Neuronal stem cell (in vitro differentiated cells): ENCODE results near the gene RAPH1.

Experiments used
- DNase-seq: peaks from one replicate; pipeline ENCODE4 v3.0.0-alpha.2; 2013; ENCODE audit warnings: low spot score
- H2AFZ ChIP-seq: one replicate; pipeline ENCODE4 v1.6.1; 2013; ENCODE audit warnings: mild to moderate bottlenecking, low read length, inconsistent platforms
- H2AK5ac ChIP-seq: 2 replicates; pipeline ENCODE4 v1.6.1; 2013; ENCODE audit warnings: low read depth, mild to moderate bottlenecking, inconsistent platforms, low read length, moderate library complexity, mixed read lengths
- H2BK120ac ChIP-seq: 2 replicates; pipeline ENCODE4 v1.6.1; 2013; ENCODE audit warnings: low read depth, mild to moderate bottlenecking, inconsistent platforms, low read length, moderate library complexity, mixed read lengths
- H2BK12ac ChIP-seq: one replicate; pipeline ENCODE4 v1.6.1; 2013; ENCODE audit warnings: low read length, inconsistent platforms
- H2BK15ac ChIP-seq: 2 replicates; pipeline ENCODE4 v1.6.1; 2013; ENCODE audit warnings: mild to moderate bottlenecking, low read length, inconsistent platforms, mixed read lengths
- H2BK5ac ChIP-seq: one replicate; pipeline ENCODE4 v1.6.1; 2013; ENCODE audit warnings: inconsistent platforms, mild to moderate bottlenecking, low read length, moderate library complexity
- H3K14ac ChIP-seq: one replicate; pipeline ENCODE4 v1.6.1; 2013; ENCODE audit warnings: low read length, inconsistent platforms
- H3K18ac ChIP-seq: 2 replicates; pipeline ENCODE4 v1.6.1; 2013; ENCODE audit warnings: low read length, inconsistent platforms
- H3K23ac ChIP-seq: 2 replicates; pipeline ENCODE4 v1.6.1; 2013; ENCODE audit warnings: low read depth, mild to moderate bottlenecking, mixed read lengths, low read length, inconsistent platforms; ENCODE audit not compliant: poor library complexity
- H3K27ac ChIP-seq: replicated peaks from 3 replicates; pipeline ENCODE4 v1.5.1; 2013; ENCODE audit warnings: low read length, inconsistent platforms
- H3K27me3 ChIP-seq, 3 experiments: 2 replicates each; pipeline ENCODE4 v1.6.1; 2013; ENCODE audit warnings: low read length in 3 of 3, mild to moderate bottlenecking in 2 of 3, inconsistent platforms in 1 of 3, low read depth in 1 of 3, mixed read lengths in 1 of 3, moderate library complexity in 1 of 3; ENCODE audit not compliant: control insufficient read depth in 3 of 3, insufficient read depth in 3 of 3
- H3K36me3 ChIP-seq, 2 donors: replicated peaks in 1 of 2; 2 replicates each; pipeline ENCODE4 v1.6.1; 2013; ENCODE audit warnings: low read length in 2 of 2; ENCODE audit not compliant: control insufficient read depth in 2 of 2, insufficient read depth in 2 of 2
- H3K4ac ChIP-seq: 2 replicates; pipeline ENCODE4 v1.6.1; 2013; ENCODE audit warnings: inconsistent platforms, mild to moderate bottlenecking, low read length, moderate library complexity
- H3K4me1 ChIP-seq, 2 donors: 1 replicate in 1 of 2; 2 replicates in 1 of 2; pipeline ENCODE4 v1.6.1; 2013; ENCODE audit warnings: low read length in 2 of 2, low read depth in 1 of 2; ENCODE audit not compliant: control insufficient read depth in 2 of 2, insufficient read depth in 1 of 2
- H3K4me2 ChIP-seq: one replicate; pipeline ENCODE4 v1.6.1; 2013; ENCODE audit warnings: mild to moderate bottlenecking, low read length, inconsistent platforms; ENCODE audit not compliant: insufficient read depth, poor library complexity, severe bottlenecking
- H3K4me3 ChIP-seq, 2 donors: 2 replicates each; pipeline ENCODE4 v1.5.1; 2013; ENCODE audit warnings: low read length in 2 of 2, mild to moderate bottlenecking in 2 of 2, inconsistent platforms in 1 of 2, moderate library complexity in 1 of 2
- H3K79me1 ChIP-seq: one replicate; pipeline ENCODE4 v1.6.1; 2013; ENCODE audit warnings: low read depth, mild to moderate bottlenecking, inconsistent platforms, low read length, moderate library complexity
- H3K9ac ChIP-seq: one replicate; pipeline ENCODE4 v1.6.1; 2013; ENCODE audit warnings: mild to moderate bottlenecking, low read depth, low read length, inconsistent platforms; ENCODE audit not compliant: poor library complexity
- H3K9me3 ChIP-seq, 2 donors: replicated peaks in 1 of 2; 2 replicates each; pipeline versions ENCODE3 to v1.6.1; 2013; ENCODE audit warnings: low read length in 2 of 2, mild to moderate bottlenecking in 2 of 2, inconsistent platforms in 1 of 2, low read depth in 1 of 2, mixed read lengths in 1 of 2, moderate library complexity in 1 of 2; ENCODE audit not compliant: control insufficient read depth in 2 of 2, insufficient read depth in 1 of 2
- H4K8ac ChIP-seq: one replicate; pipeline ENCODE4 v1.6.1; 2013; ENCODE audit warnings: low read depth, mild to moderate bottlenecking, inconsistent platforms, low read length, moderate library complexity
- H4K91ac ChIP-seq: one replicate; pipeline ENCODE4 v1.6.1; 2013; ENCODE audit warnings: low read length, low read depth, mild to moderate bottlenecking, inconsistent platforms; ENCODE audit not compliant: poor library complexity
- WGBS, 2 donors: extraction: QIAGEN DNeasy Blood & Tissue Kit; methylation state at CpG; one replicate each; pipeline ENCODE4 v1.1.7; 2013; ENCODE audit warnings: missing lambda C conversion rate in 2 of 2, mixed read lengths in 1 of 2; ENCODE audit not compliant: insufficient read length in 2 of 2, insufficient replicate concordance in 1 of 2; ENCODE audit errors: extremely low coverage in 2 of 2; 5-methylcytosine and 5-hydroxymethylcytosine counted together

Gene RAPH1

GRCh38 chr2:203451689-203452088 lies 83.4 kb downstream of the RAPH1 start:
- H3K4ac ChIP-seq, result no peak overlapping the region
- no peak overlapping the region for H4K91ac ChIP-seq
- no peak overlapping the region for H4K8ac ChIP-seq
- H2AK5ac ChIP-seq, result no peak overlapping the region
- no peak overlapping the region for H3K27ac ChIP-seq
- H3K79me1 ChIP-seq, result no peaks in the 10 kb centered on the region
- no peak overlapping the region for H3K23ac ChIP-seq
- no peak overlapping the region for H2BK5ac ChIP-seq
- H3K14ac ChIP-seq, result no peak overlapping the region
- no peak overlapping the region for H3K4me2 ChIP-seq
- H3K4me3 ChIP-seq, result no peak overlapping the region
- no peaks in the 10 kb centered on the region for H3K27me3 ChIP-seq
- H2BK12ac ChIP-seq, result no peak overlapping the region
- H3K36me3 ChIP-seq, result peaks cover 9 to 89% of the 10 kb centered on the region in 2 donors
- no peak for DNase-seq
- no CpG with 5 or more reads among the region's 1 CpG for WGBS, 2 donors
- H3K18ac ChIP-seq, result no peak overlapping the region
- H2BK120ac ChIP-seq, result no peak overlapping the region
- no peaks in the 10 kb centered on the region for H3K4me1 ChIP-seq
- H3K9ac ChIP-seq, result no peak overlapping the region
- H2AFZ ChIP-seq, result no peak overlapping the region
- no peaks in the 10 kb centered on the region for H3K9me3 ChIP-seq
- no peak overlapping the region for H2BK15ac ChIP-seq

GRCh38 chr2:203451011-203451410 lies 84.1 kb downstream of the RAPH1 start:
- H4K91ac ChIP-seq, result no peak overlapping the region
- no peak overlapping the region for H3K18ac ChIP-seq
- no peaks in the 10 kb centered on the region for H3K27me3 ChIP-seq
- H3K36me3 ChIP-seq, result peaks cover 11 to 90% of the 10 kb centered on the region in 2 donors
- no peak overlapping the region for H3K27ac ChIP-seq
- no peak overlapping the region for H3K9ac ChIP-seq
- no peak for DNase-seq
- no CpG with 5 or more reads among the region's 2 CpGs for WGBS, 2 donors
- no peaks in the 10 kb centered on the region for H3K4me1 ChIP-seq
- H2AK5ac ChIP-seq, result no peak overlapping the region
- no peaks in the 10 kb centered on the region for H3K9me3 ChIP-seq
- no peak overlapping the region for H3K23ac ChIP-seq
- H2BK15ac ChIP-seq, result no peak overlapping the region
- H3K79me1 ChIP-seq, result no peaks in the 10 kb centered on the region
- H2BK5ac ChIP-seq, result no peak overlapping the region
- H2BK120ac ChIP-seq, result no peak overlapping the region
- no peak overlapping the region for H3K4me3 ChIP-seq
- H2AFZ ChIP-seq, result no peak overlapping the region
- H3K4me2 ChIP-seq, result no peak overlapping the region
- no peak overlapping the region for H2BK12ac ChIP-seq
- H3K4ac ChIP-seq, result no peak overlapping the region
- H4K8ac ChIP-seq, result no peak overlapping the region
- H3K14ac ChIP-seq, result no peak overlapping the region

- Histone ChIP-seq H2BK15ac (no peak overlapping the region), H4K8ac (no peak overlapping the region), H3K27ac (no peak overlapping the region), H2AFZ (no peak overlapping the region), H3K23ac (no peak overlapping the region), H4K91ac (no peak overlapping the region), H3K4me1 (no peaks in the 10 kb centered on the region), H3K4ac (no peak overlapping the region), H3K27me3 (no peaks in the 10 kb centered on the region), H3K79me1 (no peaks in the 10 kb centered on the region), H2BK5ac (no peak overlapping the region), H3K14ac (no peak overlapping the region), H3K9me3 (no peaks in the 10 kb centered on the region), H2BK120ac (no peak overlapping the region), H2AK5ac (no peak overlapping the region), H3K9ac (no peak overlapping the region), H3K36me3 (peaks cover 12 to 89% of the 10 kb centered on the region in 2 donors), H3K4me2 (no peak overlapping the region), H2BK12ac (no peak overlapping the region), H3K4me3 (no peak overlapping the region), H3K18ac (no peak overlapping the region)
- DNase-seq, result no peak
- WGBS, 2 donors, result no CpG with 5 or more reads among the region's 3 CpGs
Measured at GRCh38 chr2:203450561-203450960, 84.5 kb downstream of the RAPH1 start.

- Histone ChIP-seq H3K36me3 (peaks cover 10 to 87% of the 10 kb centered on the region in 2 donors), H3K14ac (no peak overlapping the region), H3K4me3 (no peak overlapping the region), H3K4me2 (no peak overlapping the region), H3K27me3 (no peaks in the 10 kb centered on the region), H2BK5ac (no peak overlapping the region), H2AFZ (no peak overlapping the region), H3K4ac (no peak overlapping the region), H2BK12ac (no peak overlapping the region), H3K27ac (no peak overlapping the region), H4K8ac (no peak overlapping the region), H2BK15ac (no peak overlapping the region), H3K9me3 (no peaks in the 10 kb centered on the region), H3K4me1 (no peaks in the 10 kb centered on the region), H3K9ac (no peak overlapping the region), H3K18ac (no peak overlapping the region), H3K79me1 (no peaks in the 10 kb centered on the region), H2AK5ac (no peak overlapping the region), H4K91ac (no peak overlapping the region), H2BK120ac (no peak overlapping the region), H3K23ac (no peak overlapping the region)
- no peak for DNase-seq
- WGBS, 2 donors, result no CpG with 5 or more reads among the region's 3 CpGs
Measured at GRCh38 chr2:203446780-203447179, 88.3 kb downstream of the RAPH1 start.
